ENCODE measurements around the gene DNM1L. TPM values are rescaled to one million over a fixed set of nuclear protein-coding genes. Genes with fewer than 3 reads are reported as not detected.

The DNM1L gene
- total RNA-seq, 1 donor from 2014 or later = 167 TPM

- peaks cover 3% of the 10 kb centered on the region for H3K36me3 Mint-ChIP-seq (ENCODE audit: unreplicated experiment)
- peaks cover 6% of the 10 kb centered on the region for H3K4me1 Mint-ChIP-seq (ENCODE audit: low read depth, unreplicated experiment)
- DNase-seq = no peak
- no peak for TF ChIP-seq CTCF (IDR thresholded peaks at IDR 0.05; ENCODE audit: partially characterized antibody, unreplicated experiment)
- H3K4me3 Mint-ChIP-seq (ENCODE audit: unreplicated experiment) = no peak overlapping the region
- H3K27me3 Mint-ChIP-seq (ENCODE audit: unreplicated experiment) = no peaks in the 10 kb centered on the region
- no peak overlapping the region for H3K27ac Mint-ChIP-seq (ENCODE audit: unreplicated experiment)
- no peaks in the 10 kb centered on the region for H3K9me3 Mint-ChIP-seq (ENCODE audit: unreplicated experiment)
These were observed 91.0 kb downstream of the DNM1L start for GRCh38 chr12:32770141-32770540.

GRCh38 chr12:32773691-32774090, 94.6 kb downstream of the DNM1L start:
- no peak overlapping the region for H3K4me3 Mint-ChIP-seq (ENCODE audit: unreplicated experiment)
- DNase-seq = no peak
- no peak for TF ChIP-seq CTCF (IDR thresholded peaks at IDR 0.05; ENCODE audit: partially characterized antibody, unreplicated experiment)
- H3K9me3 Mint-ChIP-seq (ENCODE audit: unreplicated experiment) = no peaks in the 10 kb centered on the region
- H3K36me3 Mint-ChIP-seq (ENCODE audit: unreplicated experiment) = no peaks in the 10 kb centered on the region
- peaks cover 2% of the 10 kb centered on the region for H3K27me3 Mint-ChIP-seq (ENCODE audit: unreplicated experiment)
- H3K27ac Mint-ChIP-seq (ENCODE audit: unreplicated experiment) = no peak overlapping the region
- H3K4me1 Mint-ChIP-seq (ENCODE audit: low read depth, unreplicated experiment) = peaks cover 6% of the 10 kb centered on the region

GRCh38 chr12:32776258-32776657, 97.2 kb downstream of the DNM1L start:
- DNase-seq = no peak
- no peaks in the 10 kb centered on the region for H3K9me3 Mint-ChIP-seq (ENCODE audit: unreplicated experiment)
- H3K27me3 Mint-ChIP-seq (ENCODE audit: unreplicated experiment) = peaks cover 2% of the 10 kb centered on the region
- no peaks in the 10 kb centered on the region for H3K36me3 Mint-ChIP-seq (ENCODE audit: unreplicated experiment)
- H3K27ac Mint-ChIP-seq (ENCODE audit: unreplicated experiment) = no peak overlapping the region
- H3K4me3 Mint-ChIP-seq (ENCODE audit: unreplicated experiment) = no peak overlapping the region
- TF ChIP-seq CTCF (IDR thresholded peaks at IDR 0.05; ENCODE audit: partially characterized antibody, unreplicated experiment) = no peak
- H3K4me1 Mint-ChIP-seq (ENCODE audit: low read depth, unreplicated experiment) = no peaks in the 10 kb centered on the region

- Mint-ChIP-seq H3K36me3 (ENCODE audit: unreplicated experiment) (no peaks in the 10 kb centered on the region), H3K27ac (ENCODE audit: unreplicated experiment) (no peak overlapping the region), H3K27me3 (ENCODE audit: unreplicated experiment) (peaks cover 2% of the 10 kb centered on the region), H3K9me3 (ENCODE audit: unreplicated experiment) (no peaks in the 10 kb centered on the region), H3K4me1 (ENCODE audit: low read depth, unreplicated experiment) (no peaks in the 10 kb centered on the region), H3K4me3 (ENCODE audit: unreplicated experiment) (no peak overlapping the region)
- no peak for DNase-seq
- TF ChIP-seq CTCF (IDR thresholded peaks at IDR 0.05; ENCODE audit: partially characterized antibody, unreplicated experiment) = no peak
These were observed 98.1 kb downstream of the DNM1L start for GRCh38 chr12:32777159-32777558.

- DNase-seq = no peak
- Mint-ChIP-seq H3K27ac (ENCODE audit: unreplicated experiment) (no peak overlapping the region), H3K9me3 (ENCODE audit: unreplicated experiment) (no peaks in the 10 kb centered on the region), H3K27me3 (ENCODE audit: unreplicated experiment) (peaks cover 2% of the 10 kb centered on the region), H3K4me1 (ENCODE audit: low read depth, unreplicated experiment) (no peaks in the 10 kb centered on the region), H3K4me3 (ENCODE audit: unreplicated experiment) (no peak overlapping the region), H3K36me3 (ENCODE audit: unreplicated experiment) (no peaks in the 10 kb centered on the region)
- TF ChIP-seq CTCF (IDR thresholded peaks at IDR 0.05; ENCODE audit: partially characterized antibody, unreplicated experiment) = no peak
These were observed 98.6 kb downstream of the DNM1L start for GRCh38 chr12:32777691-32778175.
